NB4 (cell line): ENCODE results near the gene NTN3.

Source experiments
- POLR2A ChIP-seq: IDR thresholded peaks from 2 replicates; pipeline ENCODE4 v1.6.1; 2011; ENCODE audit warnings: mild to moderate bottlenecking; ENCODE audit not compliant: insufficient read length; ENCODE audit errors: extremely low read depth
- TF ChIP-seq, protein P1 (sequence below): IDR thresholded peaks from one replicate; pipeline ENCODE4 v1.5.1; 2012; ENCODE audit warnings: low read depth, low read length

DNA sequence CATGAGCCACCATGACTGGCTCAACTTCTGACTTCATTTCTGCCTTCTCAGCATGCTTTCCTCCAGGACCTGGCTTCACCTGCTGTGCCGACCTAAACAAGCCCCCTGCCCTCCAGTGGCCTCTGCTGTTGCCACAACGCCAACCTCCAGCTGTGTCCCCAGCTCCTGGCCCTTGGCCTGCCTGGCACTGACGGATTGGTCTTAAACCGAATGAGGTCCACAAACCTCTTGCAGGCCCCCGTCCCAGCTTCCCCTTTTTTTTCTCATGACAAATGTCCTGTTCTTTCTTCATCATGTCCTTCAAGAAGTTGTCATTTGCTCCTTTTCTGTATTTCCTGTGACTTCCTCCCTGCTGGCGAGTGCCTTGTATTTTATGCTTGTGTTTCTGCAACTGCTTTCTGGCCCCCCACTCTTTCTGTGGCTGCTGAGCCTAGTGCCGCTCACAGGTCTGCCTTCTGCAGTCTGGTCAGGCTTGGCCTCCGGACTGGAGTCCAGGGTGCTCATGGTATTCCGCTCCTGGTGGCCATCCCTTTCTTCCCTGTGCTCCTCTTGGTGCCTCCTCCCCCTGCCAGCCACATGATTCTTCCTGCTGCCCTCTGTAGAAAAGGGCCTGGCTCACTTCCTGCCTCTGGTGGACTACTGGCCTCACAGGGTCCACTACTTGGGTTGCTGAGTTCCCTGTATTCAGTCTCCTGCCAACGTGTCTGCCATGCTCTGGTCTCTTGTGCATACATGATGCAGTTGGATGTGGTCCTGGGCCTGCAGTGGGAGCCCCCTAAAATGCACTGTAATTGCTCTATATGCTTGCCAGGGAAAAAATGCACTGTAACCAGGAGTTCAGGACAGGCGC, 45.5 kb downstream of the NTN3 start:
- TF ChIP-seq, protein P1, sequence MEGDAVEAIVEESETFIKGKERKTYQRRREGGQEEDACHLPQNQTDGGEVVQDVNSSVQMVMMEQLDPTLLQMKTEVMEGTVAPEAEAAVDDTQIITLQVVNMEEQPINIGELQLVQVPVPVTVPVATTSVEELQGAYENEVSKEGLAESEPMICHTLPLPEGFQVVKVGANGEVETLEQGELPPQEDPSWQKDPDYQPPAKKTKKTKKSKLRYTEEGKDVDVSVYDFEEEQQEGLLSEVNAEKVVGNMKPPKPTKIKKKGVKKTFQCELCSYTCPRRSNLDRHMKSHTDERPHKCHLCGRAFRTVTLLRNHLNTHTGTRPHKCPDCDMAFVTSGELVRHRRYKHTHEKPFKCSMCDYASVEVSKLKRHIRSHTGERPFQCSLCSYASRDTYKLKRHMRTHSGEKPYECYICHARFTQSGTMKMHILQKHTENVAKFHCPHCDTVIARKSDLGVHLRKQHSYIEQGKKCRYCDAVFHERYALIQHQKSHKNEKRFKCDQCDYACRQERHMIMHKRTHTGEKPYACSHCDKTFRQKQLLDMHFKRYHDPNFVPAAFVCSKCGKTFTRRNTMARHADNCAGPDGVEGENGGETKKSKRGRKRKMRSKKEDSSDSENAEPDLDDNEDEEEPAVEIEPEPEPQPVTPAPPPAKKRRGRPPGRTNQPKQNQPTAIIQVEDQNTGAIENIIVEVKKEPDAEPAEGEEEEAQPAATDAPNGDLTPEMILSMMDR, result no peak
- no peak for TF ChIP-seq POLR2A
